Measurements from ENCODE around the gene SOHLH1. TPM values are rescaled to one million over a fixed set of nuclear protein-coding genes. Genes with fewer than 3 reads are reported as not detected.
"Not testable (repeated sequence)": the region's sequence is repeated elsewhere in the genome, so short reads cannot be mapped to it uniquely, and the experiment has no call there.

SOHLH1 gene
- polyA plus RNA-seq, 4 donors = not detected

GRCh38 chr9:135681161-135681560, 18.1 kb downstream of the SOHLH1 start:
- no peak for DNase-seq (ENCODE audit: low read depth in 4 of 4, low spot score in 3 of 4)

- DNase-seq (ENCODE audit: low read depth in 4 of 4, low spot score in 3 of 4) = no peak
Observed at GRCh38 chr9:135680056-135680455, 19.2 kb downstream of the SOHLH1 start.

- no peak for DNase-seq (ENCODE audit: low read depth in 4 of 4, low spot score in 3 of 4)
Observed at GRCh38 chr9:135678236-135679017, 20.9 kb downstream of the SOHLH1 start.

GRCh38 chr9:135677641-135678168, 21.6 kb downstream of the SOHLH1 start:
- no peak for DNase-seq (ENCODE audit: low read depth in 4 of 4, low spot score in 3 of 4)

GRCh38 chr9:135676891-135677290, 22.4 kb downstream of the SOHLH1 start:
- no peak for DNase-seq (ENCODE audit: low read depth in 4 of 4, low spot score in 3 of 4)

- DNase-seq (ENCODE audit: low read depth in 4 of 4, low spot score in 3 of 4) = no peak
Observed at GRCh38 chr9:135674977-135675376, 24.3 kb downstream of the SOHLH1 start.

- DNase-seq (ENCODE audit: low read depth in 4 of 4, low spot score in 3 of 4) = no peak
Observed at GRCh38 chr9:135673941-135674340, 25.3 kb downstream of the SOHLH1 start.

GRCh38 chr9:135672786-135673185, 26.5 kb downstream of the SOHLH1 start:
- not testable (repeated sequence) for DNase-seq (ENCODE audit: low read depth in 4 of 4, low spot score in 3 of 4)

GRCh38 chr9:135671591-135672041, 27.7 kb downstream of the SOHLH1 start:
- DNase-seq (ENCODE audit: low read depth in 4 of 4, low spot score in 3 of 4) = no peak

- DNase-seq (ENCODE audit: low read depth in 4 of 4, low spot score in 3 of 4) = no peak
Observed at GRCh38 chr9:135670721-135671590, 28.3 kb downstream of the SOHLH1 start.

- no peak for DNase-seq (ENCODE audit: low read depth in 4 of 4, low spot score in 3 of 4)
Observed at GRCh38 chr9:135669616-135670285, 29.5 kb downstream of the SOHLH1 start.

- not testable (repeated sequence) for DNase-seq (ENCODE audit: low read depth in 4 of 4, low spot score in 3 of 4)
Observed at GRCh38 chr9:135669018-135669417, 30.3 kb downstream of the SOHLH1 start.

GRCh38 chr9:135667463-135668001, 31.7 kb downstream of the SOHLH1 start:
- no peak for DNase-seq (ENCODE audit: low read depth in 4 of 4, low spot score in 3 of 4)

GRCh38 chr9:135666534-135667462, 32.5 kb downstream of the SOHLH1 start:
- DNase-seq (ENCODE audit: low read depth in 4 of 4, low spot score in 3 of 4) = no peak

- DNase-seq (ENCODE audit: low read depth in 4 of 4, low spot score in 3 of 4) = no peak
Observed at GRCh38 chr9:135665795-135666189, 33.5 kb downstream of the SOHLH1 start.

GRCh38 chr9:135664801-135665794, 34.2 kb downstream of the SOHLH1 start:
- DNase-seq (ENCODE audit: low read depth in 4 of 4, low spot score in 3 of 4) = no peak

- no peak for DNase-seq (ENCODE audit: low read depth in 4 of 4, low spot score in 3 of 4)
Observed at GRCh38 chr9:135664266-135664665, 35.0 kb downstream of the SOHLH1 start.

- DNase-seq (ENCODE audit: low read depth in 4 of 4, low spot score in 3 of 4) = no peak
Observed at GRCh38 chr9:135663857-135664256, 35.4 kb downstream of the SOHLH1 start.
